Mucosa of gallbladder (tissue), 1 donor: ENCODE data around the gene CADPS. TPM values are rescaled to one million over a fixed set of nuclear protein-coding genes. Genes with fewer than 3 reads are reported as not detected.

Source experiments
- DNase-seq: peaks from one replicate; pipeline ENCODE4 v3.0.0-alpha.2; 2020; ENCODE audit warnings: low spot score
- total RNA-seq: library from RNA; stranded (reverse); gene quantifications from one replicate; pipeline ENCODE4 v1.2.1, GENCODE V29; 2021
- donor health status: DM: no; HTN: no; CAD: no.

The CADPS gene
- total RNA-seq, 1 donor from 2014 or later, result 37.2 TPM

DNA sequence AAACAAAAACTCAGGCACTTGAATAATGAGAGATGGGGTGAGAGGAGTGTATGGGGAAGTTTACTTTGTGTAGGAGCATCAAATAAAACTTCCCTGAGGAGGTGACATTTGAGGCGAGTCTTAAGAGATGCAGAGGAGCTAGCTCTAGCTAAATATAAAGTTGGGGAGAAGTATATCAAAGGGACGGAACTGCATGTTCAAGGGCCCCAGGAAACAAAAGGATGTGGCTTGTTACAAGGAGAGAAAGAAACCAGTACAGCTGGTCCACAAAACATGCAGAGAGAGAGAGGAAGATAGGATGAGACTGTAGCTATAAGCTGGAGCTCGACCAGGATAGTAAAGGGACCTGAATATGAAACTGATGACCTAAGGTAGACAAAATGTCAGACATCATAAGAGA, 519.5 kb downstream of the CADPS start:
- DNase-seq, result no peak
